ENCODE results near the gene CLSTN2.

DNA sequence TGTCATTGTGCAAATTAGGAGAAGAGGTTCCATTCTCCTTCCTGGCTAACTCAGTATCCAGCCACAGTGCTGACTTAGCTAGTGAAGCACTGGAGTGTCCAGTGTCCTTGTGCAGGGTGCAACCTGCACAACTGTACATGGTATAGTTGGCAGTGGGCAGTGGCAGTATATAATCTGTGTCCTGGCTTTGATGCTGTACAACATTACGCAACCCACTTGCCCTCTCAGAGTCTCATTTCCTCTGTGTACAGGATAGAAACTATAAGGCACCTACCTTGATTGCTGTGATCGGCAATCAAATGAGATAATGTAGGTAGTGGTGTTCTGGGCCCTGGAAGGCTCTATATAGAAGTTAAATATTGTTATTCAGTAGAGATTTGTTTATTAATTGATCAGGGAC is 333.6 kb downstream of the CLSTN2 start:
- TF ChIP-seq, protein P1, sequence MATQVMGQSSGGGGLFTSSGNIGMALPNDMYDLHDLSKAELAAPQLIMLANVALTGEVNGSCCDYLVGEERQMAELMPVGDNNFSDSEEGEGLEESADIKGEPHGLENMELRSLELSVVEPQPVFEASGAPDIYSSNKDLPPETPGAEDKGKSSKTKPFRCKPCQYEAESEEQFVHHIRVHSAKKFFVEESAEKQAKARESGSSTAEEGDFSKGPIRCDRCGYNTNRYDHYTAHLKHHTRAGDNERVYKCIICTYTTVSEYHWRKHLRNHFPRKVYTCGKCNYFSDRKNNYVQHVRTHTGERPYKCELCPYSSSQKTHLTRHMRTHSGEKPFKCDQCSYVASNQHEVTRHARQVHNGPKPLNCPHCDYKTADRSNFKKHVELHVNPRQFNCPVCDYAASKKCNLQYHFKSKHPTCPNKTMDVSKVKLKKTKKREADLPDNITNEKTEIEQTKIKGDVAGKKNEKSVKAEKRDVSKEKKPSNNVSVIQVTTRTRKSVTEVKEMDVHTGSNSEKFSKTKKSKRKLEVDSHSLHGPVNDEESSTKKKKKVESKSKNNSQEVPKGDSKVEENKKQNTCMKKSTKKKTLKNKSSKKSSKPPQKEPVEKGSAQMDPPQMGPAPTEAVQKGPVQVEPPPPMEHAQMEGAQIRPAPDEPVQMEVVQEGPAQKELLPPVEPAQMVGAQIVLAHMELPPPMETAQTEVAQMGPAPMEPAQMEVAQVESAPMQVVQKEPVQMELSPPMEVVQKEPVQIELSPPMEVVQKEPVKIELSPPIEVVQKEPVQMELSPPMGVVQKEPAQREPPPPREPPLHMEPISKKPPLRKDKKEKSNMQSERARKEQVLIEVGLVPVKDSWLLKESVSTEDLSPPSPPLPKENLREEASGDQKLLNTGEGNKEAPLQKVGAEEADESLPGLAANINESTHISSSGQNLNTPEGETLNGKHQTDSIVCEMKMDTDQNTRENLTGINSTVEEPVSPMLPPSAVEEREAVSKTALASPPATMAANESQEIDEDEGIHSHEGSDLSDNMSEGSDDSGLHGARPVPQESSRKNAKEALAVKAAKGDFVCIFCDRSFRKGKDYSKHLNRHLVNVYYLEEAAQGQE (IDR thresholded peaks at IDR 0.05), result no peak
- TF ChIP-seq RAD21 (IDR thresholded peaks at IDR 0.05) (no peak), JUND (IDR thresholded peaks at IDR 0.05) (no peak), GABPA (IDR thresholded peaks at IDR 0.05 in 1 of 2, conservative IDR thresholded peaks at IDR 0.05 in 1 of 2) (no peak), YY1 (IDR thresholded peaks at IDR 0.05) (no peak), MAX (IDR thresholded peaks at IDR 0.05) (no peak), HNF4G (IDR thresholded peaks at IDR 0.05) (no peak)
- TF ChIP-seq, protein P2, sequence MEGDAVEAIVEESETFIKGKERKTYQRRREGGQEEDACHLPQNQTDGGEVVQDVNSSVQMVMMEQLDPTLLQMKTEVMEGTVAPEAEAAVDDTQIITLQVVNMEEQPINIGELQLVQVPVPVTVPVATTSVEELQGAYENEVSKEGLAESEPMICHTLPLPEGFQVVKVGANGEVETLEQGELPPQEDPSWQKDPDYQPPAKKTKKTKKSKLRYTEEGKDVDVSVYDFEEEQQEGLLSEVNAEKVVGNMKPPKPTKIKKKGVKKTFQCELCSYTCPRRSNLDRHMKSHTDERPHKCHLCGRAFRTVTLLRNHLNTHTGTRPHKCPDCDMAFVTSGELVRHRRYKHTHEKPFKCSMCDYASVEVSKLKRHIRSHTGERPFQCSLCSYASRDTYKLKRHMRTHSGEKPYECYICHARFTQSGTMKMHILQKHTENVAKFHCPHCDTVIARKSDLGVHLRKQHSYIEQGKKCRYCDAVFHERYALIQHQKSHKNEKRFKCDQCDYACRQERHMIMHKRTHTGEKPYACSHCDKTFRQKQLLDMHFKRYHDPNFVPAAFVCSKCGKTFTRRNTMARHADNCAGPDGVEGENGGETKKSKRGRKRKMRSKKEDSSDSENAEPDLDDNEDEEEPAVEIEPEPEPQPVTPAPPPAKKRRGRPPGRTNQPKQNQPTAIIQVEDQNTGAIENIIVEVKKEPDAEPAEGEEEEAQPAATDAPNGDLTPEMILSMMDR (IDR thresholded peaks at IDR 0.05; ENCODE audit: low read depth, low read length, missing input control), result no peak
